CD4-positive, alpha-beta T cell (primary cell): ENCODE data around the gene DEFB126. TPM values are rescaled to one million over a fixed set of nuclear protein-coding genes. Genes with fewer than 3 reads are reported as not detected.
"Not testable (repeated sequence)": the region's sequence is repeated elsewhere in the genome, so short reads cannot be mapped to it uniquely, and the experiment has no call there.

Experiments used
- ATAC-seq: fragments of 200-7000 bp; cut with Tn5 transposase; one replicate; pipeline ENCODE4 v1.10.0; 2022; ENCODE audit warnings: mild to moderate bottlenecking; ENCODE audit not compliant: poor library complexity
- CTCF ChIA-PET: fragments of 350-600 bp; sonication (Branson Sonifier 250); formaldehyde crosslinking; loops from one replicate; lab custom pipeline; 2021; ENCODE audit warnings: antibody characterized with exemption, inconsistent platforms; lab: Charles Lee
- POLR2A ChIA-PET: fragments of 350-600 bp; sonication (Branson Sonifier 250); formaldehyde crosslinking; loops from one replicate; lab custom pipeline; 2021; ENCODE audit warnings: antibody characterized with exemption, inconsistent platforms; lab: Charles Lee
- DNase-seq, 14 experiments: peaks; one replicate each; pipeline ENCODE4 v3.0.0-alpha.2; 2013 to 2020; ENCODE audit warnings: mixed read lengths in 2 of 14
- H3K27ac ChIP-seq, 2 donors: one replicate each; pipeline versions ENCODE4 v1.5.1 to v1.7.0; 2013; ENCODE audit warnings: low read length in 2 of 2, low read depth in 1 of 2, mild to moderate bottlenecking in 1 of 2
- H3K27me3 ChIP-seq, 2 experiments: 1 replicate in 1 of 2; 2 replicates in 1 of 2; pipeline versions ENCODE4 v1.6.1 to v1.7.0; 2013; ENCODE audit warnings: low read length in 2 of 2, control low read depth in 1 of 2, mild to moderate bottlenecking in 1 of 2, moderate library complexity in 1 of 2; ENCODE audit not compliant: insufficient read depth in 2 of 2, control insufficient read depth in 1 of 2
- H3K36me3 ChIP-seq: one replicate; pipeline ENCODE4 v1.6.1; 2013; ENCODE audit warnings: low read length, control low read depth; ENCODE audit not compliant: insufficient read depth
- H3K4me1 ChIP-seq: one replicate; pipeline ENCODE4 v1.6.1; 2013; ENCODE audit warnings: low read length, control low read depth; ENCODE audit not compliant: insufficient read depth
- H3K4me3 ChIP-seq: one replicate; pipeline ENCODE4 v1.5.1; 2013; ENCODE audit warnings: mild to moderate bottlenecking, low read length, moderate library complexity
- H3K9me3 ChIP-seq, 2 experiments: 1 replicate in 1 of 2; 2 replicates in 1 of 2; pipeline versions ENCODE4 v1.6.1 to v1.7.0; 2013; ENCODE audit warnings: low read length in 2 of 2, mild to moderate bottlenecking in 2 of 2, control low read depth in 1 of 2, moderate library complexity in 1 of 2; ENCODE audit not compliant: control insufficient read depth in 1 of 2, insufficient read depth in 1 of 2
- H3K27ac Mint-ChIP-seq: one replicate; pipeline ENCODE4 v1.8.0; 2020; ENCODE audit warnings: mixed read lengths
- H3K27me3 Mint-ChIP-seq: one replicate; pipeline ENCODE4 v1.8.0; 2021; ENCODE audit warnings: mixed read lengths
- H3K36me3 Mint-ChIP-seq: one replicate; pipeline ENCODE4 v1.8.0; 2021; ENCODE audit warnings: low read depth, mixed read lengths
- H3K4me1 Mint-ChIP-seq: one replicate; pipeline ENCODE4 v1.8.0; 2021; ENCODE audit warnings: low read depth, mixed read lengths
- H3K4me3 Mint-ChIP-seq: one replicate; pipeline ENCODE4 v1.8.0; 2020; ENCODE audit warnings: mild to moderate bottlenecking, mixed read lengths
- H3K9me3 Mint-ChIP-seq: one replicate; pipeline ENCODE4 v1.8.0; 2020; ENCODE audit warnings: mixed read lengths
- CTCF ChIP-seq: fragments of 200-600 bp; IDR thresholded peaks from one replicate; pipeline ENCODE4 v1.8.0; 2022; ENCODE audit warnings: antibody characterized with exemption, mild to moderate bottlenecking
- intact Hi-C, 2 experiments: fragments of 100-400 bp; cut with DNase I in 1 of 2; cut with micrococcal nuclease in 1 of 2; formaldehyde crosslinking; loops; one replicate each; pipeline versions ENCODE4 v1.15.1 to v1.9.0; 2023 to 2025; cut with DNase I, micrococcal nuclease
- polyA plus RNA-seq, 2 donors: library from polyadenylated mRNA; unstranded; fragments of 120-200 nt; gene quantifications; one replicate each; pipeline ENCODE4 v1.2.1, GENCODE V29; 2013
- total RNA-seq, 174 experiments: library from RNA in 2 of 174; stranded (reverse) in 2 of 174; gene quantifications; one replicate each; pipeline ENCODE4 v1.2.3 and lab custom pipeline; 2021 to 2026

Gene DEFB126, protein sequence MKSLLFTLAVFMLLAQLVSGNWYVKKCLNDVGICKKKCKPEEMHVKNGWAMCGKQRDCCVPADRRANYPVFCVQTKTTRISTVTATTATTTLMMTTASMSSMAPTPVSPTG
- not detected for total RNA-seq
- polyA plus RNA-seq (2013, experiment 1 of 2) = not detected
- not detected for polyA plus RNA-seq (2013, experiment 2 of 2)
- 0 to 0.10 (median 0) reads per million in 172 experiments for total RNA-seq (lab: John Stamatoyannopoulos, UW)

- CTCF ChIA-PET = no interaction called here
- no peak for ATAC-seq
- H3K36me3 Mint-ChIP-seq = no peaks in the 10 kb centered on the region
These were observed at the start of gene DEFB126 for GRCh38 chr20:142290-142689. Gene DEFB126 (plus strand): TSS chr20:142590. CDS start chr20:142629, 39 bp downstream.

GRCh38 chr20:93641-94040, 48.7 kb upstream of the DEFB126 start:
- H3K36me3 ChIP-seq = no peaks in the 10 kb centered on the region
- H3K4me3 ChIP-seq = no peak overlapping the region
- H3K27me3 ChIP-seq = peaks cover 3 to 34% of the 10 kb centered on the region in 2 experiments
- Mint-ChIP-seq H3K9me3 (peaks cover 11% of the 10 kb centered on the region), H3K4me1 (no peaks in the 10 kb centered on the region), H3K4me3 (no peak overlapping the region), H3K27ac (no peak overlapping the region), H3K27me3 (peaks cover 74% of the 10 kb centered on the region), H3K36me3 (no peaks in the 10 kb centered on the region)
- intact Hi-C loops = no loop called here
- no peak overlapping the region for H3K27ac ChIP-seq
- H3K4me1 ChIP-seq = no peaks in the 10 kb centered on the region
- TF ChIP-seq CTCF = no peak
- DNase-seq (no peak), ATAC-seq (no peak)
- peaks cover 13 to 14% of the 10 kb centered on the region in 2 experiments for H3K9me3 ChIP-seq
- CTCF ChIA-PET = no interaction called here
- POLR2A ChIA-PET = no interaction called here

More at GRCh38 chr20:142290-142689, at the start of gene DEFB126:
- H3K27ac ChIP-seq = no peak within 1 kb of the TSS
- no peak within 1 kb of the TSS for H3K4me3 ChIP-seq
- no peak for TF ChIP-seq CTCF
- H3K27me3 Mint-ChIP-seq = peaks cover 65% of the 10 kb centered on the region
- peaks cover under 1% of the 10 kb centered on the region for H3K9me3 Mint-ChIP-seq
- intact Hi-C loops = no loop called here
- no peaks in the 10 kb centered on the region for H3K36me3 ChIP-seq
- H3K4me1 ChIP-seq = no peaks in the 10 kb centered on the region
- no peaks in the 10 kb centered on the region for H3K4me1 Mint-ChIP-seq
- H3K27me3 ChIP-seq = peaks cover 14 to 37% of the 10 kb centered on the region in 2 experiments
- POLR2A ChIA-PET = no interaction called here
- peaks cover 0 to 4% of the 10 kb centered on the region in 2 experiments for H3K9me3 ChIP-seq
- DNase-seq = no peak
- H3K4me3 Mint-ChIP-seq = no peak within 1 kb of the TSS
- no peak within 1 kb of the TSS for H3K27ac Mint-ChIP-seq

DNA sequence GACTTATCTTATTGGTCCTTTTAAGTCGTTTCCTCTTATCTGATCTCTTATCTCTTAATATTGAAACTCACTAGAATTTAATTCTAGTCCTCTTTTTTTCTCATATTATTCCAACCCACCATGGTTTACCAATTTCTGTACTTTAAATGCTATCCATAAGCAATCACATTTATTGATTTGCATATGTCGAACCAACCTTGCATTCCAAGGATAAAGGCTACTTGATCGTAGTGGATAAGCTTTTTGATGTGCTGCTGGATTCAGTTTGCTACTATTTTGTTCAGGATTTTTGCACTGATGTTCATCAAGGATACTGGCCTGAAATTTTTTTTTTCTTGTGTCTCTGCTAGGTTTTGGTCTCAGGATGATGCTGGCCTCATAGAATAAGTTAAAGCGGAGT, 47.2 kb upstream of the DEFB126 start:
- POLR2A ChIA-PET = no interaction called here
- peaks cover 13 to 14% of the 10 kb centered on the region in 2 experiments for H3K9me3 ChIP-seq
- no peak overlapping the region for H3K27ac Mint-ChIP-seq
- H3K27me3 ChIP-seq = peaks cover 5 to 31% of the 10 kb centered on the region in 2 experiments
- CTCF ChIA-PET = no interaction called here
- no peaks in the 10 kb centered on the region for H3K4me1 Mint-ChIP-seq
- H3K4me3 Mint-ChIP-seq = no peak overlapping the region
- no peaks in the 10 kb centered on the region for H3K4me1 ChIP-seq
- intact Hi-C loops = no loop called here
- ATAC-seq (no peak), DNase-seq (no peak)
- H3K4me3 ChIP-seq = no peak overlapping the region
- H3K9me3 Mint-ChIP-seq = peaks cover 11% of the 10 kb centered on the region
- H3K36me3 ChIP-seq = no peaks in the 10 kb centered on the region
- H3K27me3 Mint-ChIP-seq = peaks cover 88% of the 10 kb centered on the region
- no peaks in the 10 kb centered on the region for H3K36me3 Mint-ChIP-seq
- no peak for TF ChIP-seq CTCF
- no peak overlapping the region for H3K27ac ChIP-seq

GRCh38 chr20:97691-98090, 44.7 kb upstream of the DEFB126 start:
- POLR2A ChIA-PET, H3K27ac ChIP-seq, CTCF ChIA-PET, DNase-seq, H3K4me3 ChIP-seq, intact Hi-C loops, H3K4me1 Mint-ChIP-seq, ATAC-seq, H3K4me3 Mint-ChIP-seq, H3K36me3 ChIP-seq, H3K36me3 Mint-ChIP-seq, H3K4me1 ChIP-seq, H3K27ac Mint-ChIP-seq: not testable (repeated sequence)
- peaks cover 85% of the 10 kb centered on the region for H3K27me3 Mint-ChIP-seq
- H3K9me3 ChIP-seq = peaks cover 13 to 14% of the 10 kb centered on the region in 2 experiments
- peaks cover 5 to 15% of the 10 kb centered on the region in 2 experiments for H3K27me3 ChIP-seq
- H3K9me3 Mint-ChIP-seq = peaks cover 11% of the 10 kb centered on the region
